ENCODE results near the gene WNT7A.
"Not testable (repeated sequence)": the region's sequence is repeated elsewhere in the genome, so short reads cannot be mapped to it uniquely, and the experiment has no call there.

WNT7A gene

DNA sequence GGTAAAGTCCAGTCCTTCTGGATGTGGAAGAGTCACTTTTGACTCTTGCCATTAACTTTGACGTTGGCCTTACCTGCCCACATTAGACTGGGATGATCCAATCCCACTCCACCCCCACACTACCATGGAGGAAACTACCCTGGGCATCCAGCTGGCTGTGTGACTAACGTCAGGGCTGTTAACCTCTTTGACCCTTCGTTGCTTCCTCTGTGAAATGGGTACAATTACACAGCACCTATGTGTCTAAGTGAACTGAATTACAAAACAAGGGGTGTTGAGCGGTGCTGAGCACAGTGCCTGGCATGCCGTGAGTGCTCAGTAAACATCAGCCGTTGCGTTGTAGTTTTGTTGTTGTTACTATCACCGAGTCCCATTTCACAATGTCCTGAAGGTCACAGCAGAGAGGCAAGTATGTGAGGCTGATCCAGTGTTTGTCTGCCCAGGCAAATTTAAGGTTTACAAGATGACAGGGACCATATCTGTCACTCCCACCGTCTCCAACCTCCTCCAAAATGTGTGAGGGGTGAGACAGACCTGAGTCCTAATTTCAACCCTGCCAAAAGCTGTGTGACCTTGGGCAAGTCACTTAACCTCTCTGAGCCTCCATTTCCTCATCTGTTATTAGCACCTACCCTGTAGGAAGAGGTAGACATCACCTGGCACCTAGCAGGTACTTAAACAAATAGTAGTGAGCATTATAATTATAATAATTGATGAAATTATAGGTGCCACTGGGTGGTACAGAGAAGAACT, 20.9 kb downstream of the WNT7A start:
- no peak for TF ChIP-seq CTCF (IDR thresholded peaks at IDR 0.05; ENCODE audit: low read length, missing control alignments)
- no peak for DNase-seq (ENCODE audit: low read depth)
- no peak overlapping the region for H3K4me3 ChIP-seq (replicated peaks; ENCODE audit: low read depth, low read length)

DNA sequence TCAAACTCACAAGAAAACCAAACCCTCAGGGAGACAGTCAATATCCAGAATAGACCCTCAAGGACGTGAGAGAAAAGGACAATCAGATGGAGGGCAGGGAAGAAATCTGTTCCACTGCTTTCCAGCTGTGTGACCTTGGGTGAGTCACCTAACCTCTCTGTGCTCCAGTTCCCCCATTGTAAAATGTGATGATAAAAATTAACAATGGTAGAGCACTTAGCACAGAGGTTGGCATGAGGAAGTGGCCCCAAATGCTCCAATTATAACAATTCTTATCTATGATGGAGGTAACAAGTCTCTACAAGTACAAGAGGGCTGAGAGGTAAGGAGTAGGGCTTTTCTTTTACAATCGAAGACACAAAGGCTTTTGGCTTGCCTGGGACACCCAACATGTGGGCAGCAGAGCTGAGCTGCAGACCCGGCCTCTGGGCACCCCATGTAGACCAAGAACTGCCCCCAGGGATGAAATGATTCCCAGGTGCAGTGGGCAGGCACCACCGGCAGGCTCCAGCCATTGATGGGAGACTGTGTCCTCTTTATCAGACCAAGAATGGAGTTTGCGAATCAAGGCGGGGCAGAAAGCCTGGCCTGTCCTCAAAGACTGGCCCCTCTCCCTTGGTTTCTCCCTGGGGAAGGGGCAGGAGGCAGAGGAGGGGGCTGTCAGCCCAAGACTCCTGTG, 22.0 kb downstream of the WNT7A start:
- no peak for TF ChIP-seq CTCF (IDR thresholded peaks at IDR 0.05; ENCODE audit: low read length, missing control alignments)
- no peak overlapping the region for H3K4me3 ChIP-seq (replicated peaks; ENCODE audit: low read depth, low read length)
- no peak for DNase-seq (ENCODE audit: low read depth)

- not testable (repeated sequence) for H3K4me3 ChIP-seq (replicated peaks; ENCODE audit: low read depth, low read length); DNase-seq (ENCODE audit: low read depth)
Observed at GRCh38 chr3:13856628-13857027, 23.2 kb downstream of the WNT7A start.

GRCh38 chr3:13856006-13856405, 23.9 kb downstream of the WNT7A start:
- TF ChIP-seq CTCF (IDR thresholded peaks at IDR 0.05; ENCODE audit: low read length, missing control alignments): no peak
- no peak overlapping the region for H3K4me3 ChIP-seq (replicated peaks; ENCODE audit: low read depth, low read length)
- DNase-seq (ENCODE audit: low read depth): no peak

GRCh38 chr3:13854492-13854891, 25.4 kb downstream of the WNT7A start:
- no peak overlapping the region for H3K4me3 ChIP-seq (replicated peaks; ENCODE audit: low read depth, low read length)
- no peak for TF ChIP-seq CTCF (IDR thresholded peaks at IDR 0.05; ENCODE audit: low read length, missing control alignments)
- DNase-seq (ENCODE audit: low read depth): no peak

DNA sequence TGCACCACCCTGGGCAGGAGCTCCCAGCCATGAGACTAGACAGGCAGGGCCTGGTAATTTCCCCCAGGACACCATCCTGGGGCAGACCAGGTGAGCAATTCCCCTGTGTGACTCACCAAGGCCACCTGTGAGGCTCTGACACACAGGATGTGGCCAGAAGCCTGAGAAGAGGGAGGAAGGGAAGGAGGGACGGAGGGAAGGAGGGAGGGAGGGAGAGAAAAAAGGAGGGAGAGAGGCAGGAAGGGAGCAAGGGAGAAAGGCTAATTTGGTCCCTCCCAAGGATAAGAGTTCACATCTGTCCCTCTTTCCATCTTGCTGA, 25.9 kb downstream of the WNT7A start:
- no peak overlapping the region for H3K4me3 ChIP-seq (replicated peaks; ENCODE audit: low read depth, low read length)
- no peak for TF ChIP-seq CTCF (IDR thresholded peaks at IDR 0.05; ENCODE audit: low read length, missing control alignments)
- no peak for DNase-seq (ENCODE audit: low read depth)

DNA sequence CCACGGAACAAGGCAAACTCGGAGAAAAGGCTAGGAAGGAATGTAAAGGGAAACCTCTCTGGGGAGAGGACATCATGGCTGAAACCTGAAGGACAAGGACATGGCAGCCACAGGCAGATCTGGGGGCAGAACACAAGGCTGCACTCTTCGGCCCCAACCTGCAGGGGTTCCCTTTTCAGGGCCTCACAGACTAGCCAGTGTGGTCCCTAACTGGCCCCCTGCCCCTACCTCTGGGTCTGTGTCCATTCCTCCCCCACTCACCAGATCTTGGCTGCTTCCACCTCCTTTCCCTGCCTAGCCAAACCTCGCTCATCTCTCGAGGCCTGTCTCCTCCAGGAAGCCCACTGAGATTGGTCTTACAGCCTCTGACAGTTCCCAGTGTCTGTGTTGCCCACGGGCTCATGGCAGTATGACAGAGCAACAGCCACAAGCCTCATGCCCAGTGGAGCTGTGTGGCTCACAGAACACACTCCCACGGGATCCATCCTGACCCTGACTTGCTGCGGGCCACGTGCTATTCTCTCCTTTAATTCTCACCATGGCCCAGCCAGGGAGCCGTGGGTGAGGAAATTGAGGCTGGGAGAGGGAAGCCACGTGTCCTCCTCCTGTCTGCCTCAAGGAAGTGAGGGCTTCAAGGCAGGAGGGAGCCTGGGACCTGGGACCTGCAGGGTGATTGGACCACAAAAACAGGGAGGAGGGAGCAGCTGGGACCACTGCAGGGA, 26.5 kb downstream of the WNT7A start:
- no peak overlapping the region for H3K4me3 ChIP-seq (replicated peaks; ENCODE audit: low read depth, low read length)
- no peak for TF ChIP-seq CTCF (IDR thresholded peaks at IDR 0.05; ENCODE audit: low read length, missing control alignments)
- DNase-seq (ENCODE audit: low read depth): no peak
